SH-SY5Y (cell line): Measurements from ENCODE around the gene RGS19.

Experiments
- GATA2 ChIP-seq: IDR thresholded peaks from 2 replicates; pipeline ENCODE4 v1.6.1; 2011; ENCODE audit warnings: mild to moderate bottlenecking, low read depth, low read length
- GATA3 ChIP-seq: IDR thresholded peaks from 2 replicates; pipeline ENCODE4 v1.6.1; 2011; ENCODE audit warnings: low read depth, mild to moderate bottlenecking, low read length, moderate library complexity

Gene RGS19

GRCh38 chr20:64029293-64030117 is 49.8 kb downstream of the RGS19 start:
- TF ChIP-seq GATA2: no peak
- TF ChIP-seq GATA3: no peak

- TF ChIP-seq GATA3 (no peak), GATA2 (no peak)
These were observed 51.2 kb downstream of the RGS19 start for GRCh38 chr20:64027981-64028685.

- TF ChIP-seq GATA3 (no peak), GATA2 (no peak)
These were observed 53.4 kb downstream of the RGS19 start for GRCh38 chr20:64025826-64026412.

- TF ChIP-seq GATA3 (no peak), GATA2 (no peak)
These were observed 54.1 kb downstream of the RGS19 start for GRCh38 chr20:64025101-64025825.

GRCh38 chr20:64024141-64024990 is 55.0 kb downstream of the RGS19 start:
- TF ChIP-seq GATA2 (no peak), GATA3 (no peak)

GRCh38 chr20:64023361-64024140 is 55.8 kb downstream of the RGS19 start:
- TF ChIP-seq GATA3 (no peak), GATA2 (no peak)
